GM23338 (cell line): Measurements from ENCODE around the gene RAP1GAP. TPM values are rescaled to one million over a fixed set of nuclear protein-coding genes. Genes with fewer than 3 reads are reported as not detected.

Source experiments
- ATAC-seq: fragments of 200-7000 bp; cut with Tn5 transposase; 3 replicates; pipeline ENCODE4 v1.9.1; 2020
- DNase-seq: peaks from one replicate; pipeline ENCODE4 v3.0.0-alpha.2; 2015; ENCODE audit warnings: low spot score
- H2AFZ ChIP-seq: fragments of 200-600 bp; sonication (generic); 2 replicates; pipeline ENCODE4 v1.8.0; 2016; ENCODE audit warnings: antibody characterized with exemption, mild to moderate bottlenecking, moderate library complexity
- H3F3A ChIP-seq: fragments of 200-600 bp; sonication (generic); replicated peaks from 2 replicates; pipeline ENCODE4 v1.8.0; 2017; ENCODE audit warnings: antibody characterized with exemption, mixed run types, low read depth
- H3K27ac ChIP-seq: fragments of 200-600 bp; sonication (generic); 2 replicates; pipeline ENCODE4 v1.6.1; 2016; ENCODE audit warnings: low read depth
- H3K27me3 ChIP-seq: fragments of 200-600 bp; sonication (generic); 2 replicates; pipeline ENCODE4 v1.8.0; 2016; ENCODE audit warnings: mild to moderate bottlenecking, mixed run types, moderate library complexity; ENCODE audit not compliant: insufficient read depth
- H3K36me3 ChIP-seq: fragments of 200-600 bp; sonication (generic); 2 replicates; pipeline ENCODE4 v1.8.0; 2016; ENCODE audit warnings: mild to moderate bottlenecking; ENCODE audit not compliant: insufficient read depth
- H3K4me1 ChIP-seq: fragments of 200-600 bp; sonication (generic); 2 replicates; pipeline ENCODE4 v1.8.0; 2016; ENCODE audit warnings: mild to moderate bottlenecking, moderate library complexity; ENCODE audit not compliant: insufficient read depth
- H3K4me2 ChIP-seq: fragments of 200-600 bp; sonication (generic); 2 replicates; pipeline ENCODE4 v1.7.1; 2017; ENCODE audit warnings: mixed run types
- H3K4me3 ChIP-seq: fragments of 200-600 bp; sonication (generic); 2 replicates; pipeline ENCODE4 v1.6.1; 2016; ENCODE audit warnings: mixed run types
- H3K79me2 ChIP-seq: fragments of 200-600 bp; sonication (generic); replicated peaks from 2 replicates; pipeline ENCODE4 v1.8.0; 2017; ENCODE audit warnings: mild to moderate bottlenecking; ENCODE audit not compliant: insufficient read depth
- H3K9me2 ChIP-seq: fragments of 200-600 bp; sonication (generic); 2 replicates; pipeline ENCODE4 v1.8.0; 2017; ENCODE audit not compliant: insufficient read depth
- H4K20me1 ChIP-seq: fragments of 200-600 bp; sonication (generic); replicated peaks from 2 replicates; pipeline ENCODE4 v1.8.0; 2017; ENCODE audit warnings: mild to moderate bottlenecking; ENCODE audit not compliant: insufficient read depth
- H3K27ac Mint-ChIP-seq: 2 replicates; pipeline ENCODE4 v1.8.0; 2020; ENCODE audit warnings: inconsistent platforms, mild to moderate bottlenecking, moderate library complexity, mixed read lengths
- H3K27me3 Mint-ChIP-seq: 3 replicates; pipeline ENCODE4 v1.8.0; 2022; ENCODE audit warnings: low read depth, mild to moderate bottlenecking, moderate library complexity, mixed read lengths, inconsistent platforms; ENCODE audit not compliant: insufficient read depth, poor library complexity
- H3K36me3 Mint-ChIP-seq: 3 replicates; pipeline ENCODE4 v1.8.0; 2021; ENCODE audit warnings: low read depth, mild to moderate bottlenecking, inconsistent platforms, moderate library complexity, mixed read lengths
- H3K4me1 Mint-ChIP-seq: 3 replicates; pipeline ENCODE4 v1.8.0; 2020; ENCODE audit warnings: mild to moderate bottlenecking, inconsistent platforms, mixed read lengths
- H3K4me3 Mint-ChIP-seq: 3 replicates; pipeline ENCODE4 v1.8.0; 2021; ENCODE audit warnings: moderate library complexity, mild to moderate bottlenecking, inconsistent platforms, mixed read lengths
- H3K9me3 Mint-ChIP-seq: 3 replicates; pipeline ENCODE4 v1.8.0; 2020; ENCODE audit warnings: moderate library complexity, mild to moderate bottlenecking, inconsistent platforms, mixed read lengths
- CREB1 ChIP-seq: fragments of 250-450 bp; sonication (Bioruptor Pico); IDR thresholded peaks from 2 replicates; pipeline ENCODE4 v1.5.0; 2020; ENCODE audit warnings: low read depth, mild to moderate bottlenecking, moderate library complexity
- CTCF ChIP-seq, 2 experiments: fragments of 200-600 bp in 1 of 2; sonication (generic) in 1 of 2; conservative IDR thresholded peaks; 2 replicates each; pipeline versions ENCODE4 v1.5.1 to v1.6.1; 2016 to 2017; ENCODE audit warnings: antibody characterized with exemption in 2 of 2, low read depth in 2 of 2, mild to moderate bottlenecking in 2 of 2, moderate library complexity in 1 of 2
- ETS1 ChIP-seq: IDR thresholded peaks from 2 replicates; pipeline ENCODE4 v1.6.1; 2016; ENCODE audit warnings: antibody characterized with exemption
- EZH2 ChIP-seq: fragments of 200-600 bp; sonication (generic); IDR thresholded peaks from one replicate; pipeline ENCODE4 v1.8.0; 2017; ENCODE audit warnings: antibody characterized with exemption, mild to moderate bottlenecking, low read depth; ENCODE audit not compliant: unreplicated experiment
- EZH2phosphoT487 ChIP-seq: fragments of 200-600 bp; sonication (generic); IDR thresholded peaks from one replicate; pipeline ENCODE4 v1.8.1; 2018; ENCODE audit warnings: antibody characterized with exemption; ENCODE audit not compliant: unreplicated experiment
- JUNB ChIP-seq: IDR thresholded peaks from one replicate; pipeline ENCODE4 v1.6.1; 2016; ENCODE audit warnings: antibody characterized with exemption; ENCODE audit not compliant: unreplicated experiment
- NANOG ChIP-seq: IDR thresholded peaks from 2 replicates; pipeline ENCODE4 v1.6.1; 2016; ENCODE audit warnings: antibody characterized with exemption, borderline replicate concordance
- POLR2AphosphoS5 ChIP-seq: IDR thresholded peaks from 2 replicates; pipeline ENCODE4 v1.6.1; 2016; ENCODE audit warnings: antibody characterized with exemption, low read depth
- REST ChIP-seq: IDR thresholded peaks from one replicate; pipeline ENCODE4 v1.6.1; 2018; ENCODE audit warnings: antibody characterized with exemption; ENCODE audit not compliant: unreplicated experiment
- STAT1 ChIP-seq: IDR thresholded peaks from one replicate; pipeline ENCODE4 v1.6.1; 2016; ENCODE audit warnings: antibody characterized with exemption; ENCODE audit not compliant: unreplicated experiment
- ZNF114 ChIP-seq: fragments of 250-450 bp; sonication (Bioruptor Pico); IDR thresholded peaks from 2 replicates; pipeline ENCODE4 v1.5.0; 2020; ENCODE audit warnings: mild to moderate bottlenecking, moderate library complexity
- ZNF331 ChIP-seq: fragments of 250-450 bp; sonication (Bioruptor Pico); IDR thresholded peaks from 2 replicates; pipeline ENCODE4 v1.5.0; 2020; ENCODE audit warnings: low read depth, mild to moderate bottlenecking, moderate library complexity
- ZNF462 ChIP-seq: fragments of 250-450 bp; sonication (Bioruptor Pico); IDR thresholded peaks from 2 replicates; pipeline ENCODE4 v1.5.0; 2020; ENCODE audit warnings: mild to moderate bottlenecking, moderate library complexity
- polyA plus RNA-seq: library from polyadenylated mRNA; unstranded; fragments of >200 nt; fragmentation: Nextera tagmentation; extraction: Ambion mirVana; gene quantifications from 2 replicates; pipeline ENCODE4 v1.2.1, GENCODE V29; 2016
- total RNA-seq: library from RNA; depleted of rRNA; stranded (reverse); fragments of >200 nt; shearing (Covaris generic); gene quantifications from 2 replicates; pipeline ENCODE4 v1.2.3, GENCODE V29; 2014

RAP1GAP gene
- total and polyA plus RNA-seq, 2 experiments from 2014 or later, result 4.3 to 6.6 TPM

GRCh38 chr1:21641076-21641475, 28.1 kb downstream of the RAP1GAP start:
- Mint-ChIP-seq H3K4me3 (no peak overlapping the region), H3K27ac (no peak overlapping the region), H3K27me3 (peaks cover 2% of the 10 kb centered on the region), H3K4me1 (peaks cover 11% of the 10 kb centered on the region), H3K9me3 (no peaks in the 10 kb centered on the region), H3K36me3 (no peaks in the 10 kb centered on the region)
- peaks cover 2% of the 10 kb centered on the region; the same call in 1 of the 2 replicates for H3F3A ChIP-seq
- 0 out of 2 replicates have a peak, but pooled peaks cover 3% of the 10 kb centered on the region for H3K4me1 ChIP-seq
- no peaks in the 10 kb centered on the region for H3K27me3 ChIP-seq
- H2AFZ ChIP-seq, result no peak overlapping the region
- TF ChIP-seq CTCF (conservative IDR thresholded peaks at IDR 0.05; ENCODE audit: low read depth in 2 of 2), result no peak
- no peak for TF ChIP-seq ZNF462
- no peak for TF ChIP-seq REST
- TF ChIP-seq JUNB, result no peak
- TF ChIP-seq ZNF331, result no peak
- TF ChIP-seq STAT1, result no peak
- TF ChIP-seq CREB1, result no peak
- TF ChIP-seq NANOG, result no peak
- no peak for TF ChIP-seq ZNF114 (CRISPR knock-in tag)
- TF ChIP-seq POLR2AphosphoS5, result no peak
- no peak for TF ChIP-seq ETS1
- TF ChIP-seq EZH2phosphoT487, result no peak
- TF ChIP-seq EZH2, result no peak
- H3K4me3 ChIP-seq, result no peak overlapping the region
- ATAC-seq, result no peak
- no peaks in the 10 kb centered on the region for H3K9me2 ChIP-seq
- no peaks in the 10 kb centered on the region for H3K79me2 ChIP-seq
- H4K20me1 ChIP-seq, result no peaks in the 10 kb centered on the region
- no peak for DNase-seq
- H3K27ac ChIP-seq, result no peak overlapping the region
- no peaks in the 10 kb centered on the region for H3K36me3 ChIP-seq
- H3K4me2 ChIP-seq, result no peak overlapping the region
